ENCODE results near the gene C1orf159.

DNA sequence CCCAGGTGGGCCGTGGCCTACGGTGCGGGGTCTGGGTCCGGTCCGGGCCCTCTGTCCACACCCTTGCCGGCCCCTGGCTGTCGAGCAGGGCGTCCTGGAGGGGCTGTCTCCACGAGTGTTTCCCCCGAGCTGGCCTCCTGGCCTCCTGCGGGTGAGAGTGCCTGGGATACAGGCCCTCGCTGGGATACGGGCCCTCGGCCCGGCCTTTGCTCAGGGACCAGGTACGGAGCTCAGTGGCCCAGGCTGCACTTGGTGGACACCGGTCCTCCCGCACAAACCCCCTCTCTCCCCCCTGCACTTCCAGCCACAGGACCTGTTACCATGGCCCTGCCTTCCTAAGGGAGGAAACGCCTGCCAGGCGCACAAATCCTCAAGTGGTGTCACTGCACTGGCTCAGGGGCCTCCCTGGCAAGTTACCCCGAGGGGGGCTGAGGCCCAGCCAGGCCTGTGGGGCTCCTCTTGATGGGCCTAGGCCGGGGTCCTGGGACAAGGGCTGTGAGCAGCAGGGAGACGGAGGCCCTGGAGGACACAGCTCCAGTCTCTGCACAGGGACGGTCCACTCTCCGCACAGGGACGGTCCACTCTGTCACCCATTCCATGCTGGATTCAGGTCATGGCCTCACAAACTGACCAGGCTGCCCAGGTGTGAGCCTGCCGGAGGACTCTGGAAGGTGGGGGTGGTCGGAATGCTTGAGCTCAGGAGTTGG, 23.6 kb downstream of the C1orf159 start:
- no peak for TF ChIP-seq SMC3 (IDR thresholded peaks at IDR 0.05)
- no peak for TF ChIP-seq CHD2 (IDR thresholded peaks at IDR 0.05; ENCODE audit: low read length, partially characterized antibody)
- TF ChIP-seq CBX8 (IDR thresholded peaks at IDR 0.05), result no peak
- no peak for TF ChIP-seq CTCF (IDR thresholded peaks at IDR 0.05)
- no peak for TF ChIP-seq RAD21 (conservative IDR thresholded peaks at IDR 0.05 in 1 of 2, IDR thresholded peaks at IDR 0.05 in 1 of 2)
- no peak for TF ChIP-seq SREBF2 (IDR thresholded peaks at IDR 0.05)
- TF ChIP-seq EP300 (IDR thresholded peaks at IDR 0.05), result no peak
- TF ChIP-seq PBX3 (IDR thresholded peaks at IDR 0.05), result no peak
- TF ChIP-seq TP53 (CRISPR knock-in tag; IDR thresholded peaks at IDR 0.05), result no peak
- TF ChIP-seq KDM1A (IDR thresholded peaks at IDR 0.05; ENCODE audit: low read depth), result no peak
- no peak for TF ChIP-seq NR3C1 (IDR thresholded peaks at IDR 0.05)
- no peak for TF ChIP-seq POLR2A (IDR thresholded peaks at IDR 0.05; ENCODE audit: low read length)
